ENCODE measurements around the gene NAALADL2. TPM values are rescaled to one million over a fixed set of nuclear protein-coding genes. Genes with fewer than 3 reads are reported as not detected.

The NAALADL2 gene
- total and polyA plus RNA-seq, 2 of the 8 experiments (the other 6 are each of a cell fraction or from before 2014, with no cell fraction given) = 0.12 to 0.22 TPM

GRCh38 chr3:175098644-175099043, 239.5 kb downstream of the NAALADL2 start:
- Histone ChIP-seq H3K4me2 (ENCODE audit: insufficient read depth in 1 of 2, low read depth in 2 of 2, low read length in 2 of 2) (no peak overlapping the region), H3K79me2 (ENCODE audit: control insufficient read depth in 1 of 2, insufficient read depth in 2 of 2, low read length in 2 of 2) (no peaks in the 10 kb centered on the region), H2BK120ac (replicated peaks; ENCODE audit: low read depth, low read length) (no peak overlapping the region), H2AK5ac (ENCODE audit: low read depth, low read length) (no peak overlapping the region), H3K14ac (ENCODE audit: insufficient read length) (no peak overlapping the region), H4K20me1 (replicated peaks in 1 of 2; ENCODE audit: control insufficient read depth in 1 of 2, insufficient read depth in 2 of 2, low read length in 2 of 2) (no peaks in the 10 kb centered on the region), H4K8ac (ENCODE audit: extremely low read depth, insufficient read depth, low read length) (no peak overlapping the region), H3K4me1 (replicated peaks in 1 of 4; ENCODE audit: control insufficient read depth in 3 of 4, insufficient read depth in 4 of 4, low read length in 3 of 4) (no peaks in the 10 kb centered on the region), H3K4me3 (ENCODE audit: extremely low read depth in 1 of 4, insufficient read depth in 2 of 4, low read depth in 3 of 4, low read length in 4 of 4) (no peak overlapping the region), H3K9me3 (ENCODE audit: insufficient read depth in 2 of 2, low read depth in 1 of 2, low read length in 1 of 2) (no peaks in the 10 kb centered on the region), H3K23me2 (ENCODE audit: low read depth, low read length) (no peaks in the 10 kb centered on the region; the same call in 1 of the 2 replicates), H3K56ac (replicated peaks; ENCODE audit: insufficient read length, low read depth, low read length) (no peak overlapping the region), H2AFZ (ENCODE audit: low read length) (peak overlapping the region; percentile 49; the same call in 1 of the 2 replicates), H4K5ac (ENCODE audit: insufficient read length, low read depth, low read length) (no peak overlapping the region), H3K27ac (ENCODE audit: low read depth, low read length) (no peak overlapping the region), H3K9ac (replicated peaks in 1 of 4; ENCODE audit: extremely low read depth in 1 of 4, low read depth in 3 of 4, low read length in 3 of 4) (no peak overlapping the region), H2BK12ac (ENCODE audit: low read depth, low read length) (no peak overlapping the region), H2BK5ac (ENCODE audit: low read depth, low read length) (no peak overlapping the region), H2BK15ac (ENCODE audit: low read length) (no peak overlapping the region), H2BK20ac (ENCODE audit: low read length) (no peak overlapping the region), H3K27me3 (replicated peaks in 1 of 4; ENCODE audit: control insufficient read depth in 3 of 4, extremely low read depth in 1 of 4, insufficient read depth in 3 of 4, low read length in 3 of 4) (no peaks in the 10 kb centered on the region), H3K36me3 (ENCODE audit: control insufficient read depth in 2 of 4, insufficient read depth in 4 of 4, low read length in 3 of 4) (no peaks in the 10 kb centered on the region), H4K91ac (replicated peaks; ENCODE audit: insufficient read length, low read length) (no peak overlapping the region), H3K23ac (ENCODE audit: insufficient read length) (no peak overlapping the region), H3K4ac (replicated peaks; ENCODE audit: insufficient read length, low read depth, low read length) (no peak overlapping the region), H3K79me1 (ENCODE audit: low read depth, low read length) (no peaks in the 10 kb centered on the region), H3K18ac (ENCODE audit: extremely low read depth, low read length) (no peak overlapping the region)
- no peak for DNase-seq (ENCODE audit: low read depth in 1 of 2, low spot score in 2 of 2)
- WGBS, 2 experiments (ENCODE audit: extremely low coverage in 1 of 2, insufficient coverage in 1 of 2, insufficient read length in 1 of 2, insufficient replicate concordance in 2 of 2, low coverage in 1 of 2, low lambda C conversion rate in 2 of 2, missing lambda C conversion rate in 1 of 2) = 87% methylated on average over 1 of the region's 1 CpG; no CpG with 5 or more reads in 1 of the 2 experiments
- ChIA-PET CTCF (ENCODE audit: partially characterized antibody) (no interaction called here), POLR2A (ENCODE audit: partially characterized antibody) (no interaction called here)
- no peak for FAIRE-seq
- TF ChIP-seq GABPA (IDR thresholded peaks at IDR 0.05; ENCODE audit: borderline replicate concordance, insufficient read depth, low read length) = no peak
- no peak for TF ChIP-seq SP1 (IDR thresholded peaks at IDR 0.05; ENCODE audit: low read depth, low read length)
- TF ChIP-seq, protein P1, sequence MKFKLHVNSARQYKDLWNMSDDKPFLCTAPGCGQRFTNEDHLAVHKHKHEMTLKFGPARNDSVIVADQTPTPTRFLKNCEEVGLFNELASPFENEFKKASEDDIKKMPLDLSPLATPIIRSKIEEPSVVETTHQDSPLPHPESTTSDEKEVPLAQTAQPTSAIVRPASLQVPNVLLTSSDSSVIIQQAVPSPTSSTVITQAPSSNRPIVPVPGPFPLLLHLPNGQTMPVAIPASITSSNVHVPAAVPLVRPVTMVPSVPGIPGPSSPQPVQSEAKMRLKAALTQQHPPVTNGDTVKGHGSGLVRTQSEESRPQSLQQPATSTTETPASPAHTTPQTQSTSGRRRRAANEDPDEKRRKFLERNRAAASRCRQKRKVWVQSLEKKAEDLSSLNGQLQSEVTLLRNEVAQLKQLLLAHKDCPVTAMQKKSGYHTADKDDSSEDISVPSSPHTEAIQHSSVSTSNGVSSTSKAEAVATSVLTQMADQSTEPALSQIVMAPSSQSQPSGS (IDR thresholded peaks at IDR 0.05; ENCODE audit: low read length) = no peak
- no peak for TF ChIP-seq EGR1 (IDR thresholded peaks at IDR 0.05; ENCODE audit: borderline replicate concordance, low read depth, low read length)
- no peak for TF ChIP-seq RXRA (IDR thresholded peaks at IDR 0.05; ENCODE audit: insufficient read depth, low read depth, low read length)
- no peak for TF ChIP-seq CTBP2 (IDR thresholded peaks at IDR 0.05; ENCODE audit: borderline replicate concordance, insufficient read depth, insufficient read length, low read length)
- no peak for TF ChIP-seq SP4 (IDR thresholded peaks at IDR 0.05; ENCODE audit: low read length)
- no peak for TF ChIP-seq SUZ12 (IDR thresholded peaks at IDR 0.05; ENCODE audit: low read length)
- TF ChIP-seq TBP (IDR thresholded peaks at IDR 0.05; ENCODE audit: low read depth, low read length) = no peak
- TF ChIP-seq HDAC2 (IDR thresholded peaks at IDR 0.05; ENCODE audit: borderline replicate concordance in 1 of 2, low read depth in 2 of 2, low read length in 2 of 2) = no peak
- no peak for TF ChIP-seq ZNF274 (IDR thresholded peaks at IDR 0.05; ENCODE audit: borderline replicate concordance, extremely low read depth, low read length)
- TF ChIP-seq MAFK (IDR thresholded peaks at IDR 0.05; ENCODE audit: low read depth, low read length) = no peak
- no peak for TF ChIP-seq KDM4A (IDR thresholded peaks at IDR 0.05; ENCODE audit: low read depth, low read length, severe bottlenecking)
